NCI-H1436 treated with DMSO at 0.1 percent for 48 hours (cell line): ENCODE measurements around the gene ADARB1.

ENCODE experiments used
- DNase-seq: peaks from one replicate; lab custom pipeline; 2025; lab: John Stamatoyannopoulos, UW

The ADARB1 gene

GRCh38 chr21:45151445-45152160, 77.2 kb downstream of the ADARB1 start:
- DNase-seq, result no peak

- DNase-seq, result no peak
These were observed 77.9 kb downstream of the ADARB1 start for GRCh38 chr21:45152265-45152746.

- no peak for DNase-seq
These were observed 79.3 kb downstream of the ADARB1 start for GRCh38 chr21:45153358-45154318.

GRCh38 chr21:45154511-45155508, 80.4 kb downstream of the ADARB1 start:
- DNase-seq, result no peak

GRCh38 chr21:45155910-45156309, 81.5 kb downstream of the ADARB1 start:
- DNase-seq, result no peak

GRCh38 chr21:45156459-45156858, 82.1 kb downstream of the ADARB1 start:
- no peak for DNase-seq

GRCh38 chr21:45157932-45158331, 83.6 kb downstream of the ADARB1 start:
- no peak for DNase-seq

- DNase-seq, result no peak
These were observed 84.4 kb downstream of the ADARB1 start for GRCh38 chr21:45158491-45159423.

GRCh38 chr21:45160198-45160597, 85.8 kb downstream of the ADARB1 start:
- no peak for DNase-seq

- DNase-seq, result no peak
These were observed 86.9 kb downstream of the ADARB1 start for GRCh38 chr21:45161038-45161945.

- no peak for DNase-seq
These were observed 87.7 kb downstream of the ADARB1 start for GRCh38 chr21:45162115-45162514.

- DNase-seq, result no peak
These were observed 88.4 kb downstream of the ADARB1 start for GRCh38 chr21:45162809-45163208.

- no peak for DNase-seq
These were observed 89.2 kb downstream of the ADARB1 start for GRCh38 chr21:45163413-45164123.

GRCh38 chr21:45164124-45164511, 89.7 kb downstream of the ADARB1 start:
- no peak for DNase-seq

GRCh38 chr21:45164838-45165237, 90.5 kb downstream of the ADARB1 start:
- no peak for DNase-seq

GRCh38 chr21:45166931-45167330, 92.6 kb downstream of the ADARB1 start:
- no peak for DNase-seq

GRCh38 chr21:45167796-45168222, 93.4 kb downstream of the ADARB1 start:
- no peak for DNase-seq

GRCh38 chr21:45168522-45168921, 94.1 kb downstream of the ADARB1 start:
- no peak for DNase-seq

GRCh38 chr21:45169001-45169400, 94.6 kb downstream of the ADARB1 start:
- no peak for DNase-seq
